Ishikawa (cell line): Measurements from ENCODE around the gene TXNDC9.

Source experiments
- CEBPB ChIP-seq: IDR thresholded peaks from 2 replicates; pipeline ENCODE4 v1.6.1; 2012
- EP300 ChIP-seq: IDR thresholded peaks from 2 replicates; pipeline ENCODE4 v1.6.1; 2012; ENCODE audit warnings: borderline replicate concordance
- NFIC ChIP-seq: IDR thresholded peaks from 2 replicates; pipeline ENCODE4 v1.6.1; 2012
- RAD21 ChIP-seq: IDR thresholded peaks from 2 replicates; pipeline ENCODE4 v1.6.1; 2012; ENCODE audit warnings: low read depth
- TAF1 ChIP-seq: IDR thresholded peaks from 2 replicates; pipeline ENCODE4 v1.6.1; 2012; ENCODE audit warnings: low read depth, mild to moderate bottlenecking
- YY1 ChIP-seq: IDR thresholded peaks from 2 replicates; pipeline ENCODE4 v1.6.1; 2012; ENCODE audit warnings: low read depth
- ZBTB7A ChIP-seq: IDR thresholded peaks from 2 replicates; pipeline ENCODE4 v1.6.1; 2012; ENCODE audit warnings: low read depth
- TF ChIP-seq, protein P1 (sequence below): IDR thresholded peaks from 2 replicates; pipeline ENCODE4 v1.6.1; 2012; ENCODE audit warnings: low read depth, mild to moderate bottlenecking
- TF ChIP-seq, protein P2 (sequence below): IDR thresholded peaks from 2 replicates; pipeline ENCODE4 v1.6.1; 2012

- TF ChIP-seq ZBTB7A (no peak), YY1 (no peak), RAD21 (no peak), TAF1 (no peak), NFIC (no peak), EP300 (no peak), CEBPB (no peak)
- TF ChIP-seq, protein P1, sequence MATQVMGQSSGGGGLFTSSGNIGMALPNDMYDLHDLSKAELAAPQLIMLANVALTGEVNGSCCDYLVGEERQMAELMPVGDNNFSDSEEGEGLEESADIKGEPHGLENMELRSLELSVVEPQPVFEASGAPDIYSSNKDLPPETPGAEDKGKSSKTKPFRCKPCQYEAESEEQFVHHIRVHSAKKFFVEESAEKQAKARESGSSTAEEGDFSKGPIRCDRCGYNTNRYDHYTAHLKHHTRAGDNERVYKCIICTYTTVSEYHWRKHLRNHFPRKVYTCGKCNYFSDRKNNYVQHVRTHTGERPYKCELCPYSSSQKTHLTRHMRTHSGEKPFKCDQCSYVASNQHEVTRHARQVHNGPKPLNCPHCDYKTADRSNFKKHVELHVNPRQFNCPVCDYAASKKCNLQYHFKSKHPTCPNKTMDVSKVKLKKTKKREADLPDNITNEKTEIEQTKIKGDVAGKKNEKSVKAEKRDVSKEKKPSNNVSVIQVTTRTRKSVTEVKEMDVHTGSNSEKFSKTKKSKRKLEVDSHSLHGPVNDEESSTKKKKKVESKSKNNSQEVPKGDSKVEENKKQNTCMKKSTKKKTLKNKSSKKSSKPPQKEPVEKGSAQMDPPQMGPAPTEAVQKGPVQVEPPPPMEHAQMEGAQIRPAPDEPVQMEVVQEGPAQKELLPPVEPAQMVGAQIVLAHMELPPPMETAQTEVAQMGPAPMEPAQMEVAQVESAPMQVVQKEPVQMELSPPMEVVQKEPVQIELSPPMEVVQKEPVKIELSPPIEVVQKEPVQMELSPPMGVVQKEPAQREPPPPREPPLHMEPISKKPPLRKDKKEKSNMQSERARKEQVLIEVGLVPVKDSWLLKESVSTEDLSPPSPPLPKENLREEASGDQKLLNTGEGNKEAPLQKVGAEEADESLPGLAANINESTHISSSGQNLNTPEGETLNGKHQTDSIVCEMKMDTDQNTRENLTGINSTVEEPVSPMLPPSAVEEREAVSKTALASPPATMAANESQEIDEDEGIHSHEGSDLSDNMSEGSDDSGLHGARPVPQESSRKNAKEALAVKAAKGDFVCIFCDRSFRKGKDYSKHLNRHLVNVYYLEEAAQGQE, result no peak
- TF ChIP-seq, protein P2, sequence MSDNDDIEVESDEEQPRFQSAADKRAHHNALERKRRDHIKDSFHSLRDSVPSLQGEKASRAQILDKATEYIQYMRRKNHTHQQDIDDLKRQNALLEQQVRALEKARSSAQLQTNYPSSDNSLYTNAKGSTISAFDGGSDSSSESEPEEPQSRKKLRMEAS, result no peak
These were observed 38.6 kb upstream of the TXNDC9 start for GRCh38 chr2:99374747-99375146.
